EH (cell line): ENCODE data around the gene HOATZ.

Source experiments
- DNase-seq: peaks from one replicate; pipeline ENCODE4 v3.0.0-alpha.2; 2015; ENCODE audit warnings: low read depth

HOATZ gene

DNA sequence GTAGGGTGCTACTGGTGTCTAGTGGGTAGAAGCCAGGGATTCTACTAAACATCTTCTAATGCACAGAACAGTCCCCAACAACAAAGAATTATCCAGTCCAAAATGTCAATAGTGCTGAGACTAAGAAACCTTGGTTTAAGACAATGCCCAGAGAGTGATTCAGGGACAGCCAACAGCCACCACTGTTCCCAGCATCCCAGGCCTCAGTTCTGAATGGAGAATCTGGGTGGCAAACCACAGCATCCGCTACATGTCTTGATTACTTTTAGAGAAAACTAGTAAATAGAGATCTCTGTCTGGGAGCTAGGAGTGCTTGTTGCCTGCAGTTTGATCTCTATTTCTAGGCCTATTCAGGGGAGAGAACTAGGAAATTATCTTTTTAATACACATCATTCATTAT, 66.8 kb downstream of the HOATZ start:
- DNase-seq, result no peak

DNA sequence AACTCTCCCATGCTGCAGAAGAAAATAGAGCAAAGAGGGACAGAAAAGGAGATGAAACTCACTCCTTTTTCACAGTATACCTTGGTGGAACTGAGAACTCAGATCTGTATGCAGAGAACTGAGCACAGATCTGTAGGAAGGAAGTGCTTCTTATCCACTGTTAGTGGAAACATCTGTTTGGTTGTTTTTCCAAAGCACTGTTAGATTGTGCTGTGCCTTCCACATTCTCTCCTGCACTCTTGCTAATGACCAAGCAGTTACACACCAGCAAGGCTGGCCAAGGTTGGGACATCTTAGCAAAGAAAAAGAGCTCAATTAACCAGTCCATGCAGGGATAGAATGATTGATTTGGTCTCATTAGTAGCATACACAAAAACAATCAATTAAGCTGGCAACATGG, 67.6 kb downstream of the HOATZ start:
- no peak for DNase-seq

DNA sequence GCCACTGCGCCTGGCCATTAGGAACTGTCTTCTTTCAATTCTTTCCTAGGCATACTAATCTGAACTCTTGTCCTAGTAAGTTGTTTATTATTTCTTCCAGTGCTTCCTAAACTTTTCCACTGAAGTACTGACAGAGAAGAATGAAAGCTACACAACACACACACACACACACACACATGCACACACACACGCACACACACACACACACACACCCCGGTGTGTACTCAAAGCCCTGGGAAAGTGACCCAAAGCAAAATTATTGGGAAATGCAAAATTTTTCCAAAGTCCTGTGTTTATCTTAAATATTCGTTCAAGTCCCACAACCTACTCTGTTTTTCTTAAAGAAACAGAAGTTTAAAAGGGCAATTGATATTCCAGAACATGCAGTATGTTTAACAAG, 68.3 kb downstream of the HOATZ start:
- no peak for DNase-seq

DNA sequence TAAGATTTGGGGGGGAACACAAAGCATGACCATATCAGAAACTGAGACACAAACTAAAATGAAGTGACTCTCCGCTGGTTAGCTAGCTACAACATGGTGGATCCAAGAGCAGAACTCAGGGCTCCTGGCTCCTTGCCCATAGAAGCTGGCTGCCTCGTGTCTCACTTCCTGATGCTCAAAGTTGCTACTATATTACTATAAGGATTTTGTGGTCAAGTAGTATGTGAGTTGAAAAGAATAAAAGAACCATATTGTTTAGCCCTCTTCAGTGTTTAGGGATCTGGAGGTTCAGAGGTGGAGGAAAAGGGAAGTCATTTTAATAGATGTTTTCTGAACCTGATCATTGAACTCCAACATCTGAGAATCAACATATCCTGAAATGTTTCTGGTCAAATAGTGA, 70.8 kb downstream of the HOATZ start:
- peak; percentile 86 for DNase-seq

DNA sequence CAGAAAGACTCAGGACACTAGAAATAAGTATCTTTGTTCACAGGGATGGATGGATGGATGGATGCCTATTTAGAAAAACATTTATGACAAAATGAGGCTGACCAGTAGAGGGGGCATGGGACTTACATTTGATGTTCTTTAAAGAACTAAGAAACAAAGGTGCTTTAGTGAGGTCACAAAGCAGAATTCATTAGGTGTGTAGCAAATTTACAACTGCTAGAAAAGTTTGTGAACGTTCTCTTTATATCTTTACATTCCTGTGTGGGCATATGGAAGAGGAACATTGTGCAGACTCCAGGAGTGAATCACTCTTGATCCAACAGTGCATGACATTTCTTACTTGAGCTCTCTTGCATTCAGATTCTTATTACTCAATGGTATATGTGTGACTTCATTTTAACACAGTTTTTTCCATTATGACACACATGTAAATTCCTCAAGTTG, 71.8 kb downstream of the HOATZ start:
- peak; percentile 57 for DNase-seq
